GM19239 (cell line): ENCODE data around the gene RNF40.

Experiments
- DNase-seq: peaks from one replicate; pipeline ENCODE4 v3.0.0; 2011; ENCODE audit warnings: low spot score; ENCODE audit not compliant: insufficient read length
- FAIRE-seq: peaks from 2 replicates; lab custom pipeline; 2011; peaks lifted over from hg19 to GRCh38; lab: Jason Lieb, UNC

Gene RNF40

DNA sequence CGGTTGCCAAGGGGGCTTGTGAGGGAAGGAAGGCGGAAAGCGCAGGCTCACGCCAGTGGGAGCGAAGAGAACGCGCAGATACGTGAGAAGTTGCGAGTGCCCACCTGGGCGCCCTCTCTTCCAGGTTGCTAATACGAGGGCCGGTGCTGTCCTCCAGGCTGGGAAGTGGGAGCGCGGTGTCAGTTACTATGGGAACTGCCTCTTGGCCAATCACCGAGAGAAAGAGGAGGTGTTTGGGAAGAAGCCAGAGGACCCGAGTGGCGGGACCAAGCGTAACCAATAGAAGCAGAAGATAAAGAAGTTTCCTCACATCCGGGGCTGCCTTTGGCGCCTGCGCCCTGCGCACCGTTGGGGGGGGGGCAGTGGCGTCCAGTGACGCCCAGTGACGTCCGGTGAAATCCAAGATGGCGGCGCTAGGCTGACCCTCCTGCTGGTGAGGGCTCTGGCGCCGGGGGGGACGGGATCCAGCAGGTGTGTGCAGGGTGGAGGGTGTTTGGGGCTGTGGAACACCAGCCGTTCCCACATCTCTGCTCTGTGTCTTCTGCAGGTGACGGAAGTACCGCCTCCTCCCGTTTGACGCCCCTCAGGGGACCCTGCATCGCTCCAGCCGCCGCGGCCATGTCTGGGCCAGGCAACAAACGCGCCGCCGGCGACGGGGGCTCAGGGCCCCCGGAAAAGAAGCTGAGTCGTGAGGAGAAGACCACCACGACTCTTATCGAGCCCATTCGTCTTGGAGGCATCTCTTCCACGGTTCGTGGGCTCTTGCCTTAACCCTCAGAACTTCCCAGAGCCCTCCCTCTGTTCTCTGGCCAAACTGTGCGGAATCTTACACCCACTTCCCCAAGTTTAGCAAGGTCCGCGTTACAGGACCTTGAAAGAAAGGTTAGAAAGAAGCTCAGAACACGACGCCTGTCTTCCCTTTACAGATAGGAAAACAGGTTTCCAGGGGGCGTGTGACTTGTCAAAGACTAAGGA, at the start of gene RNF40, which contains the start of gene CFAP119:
Gene RNF40, plus strand, starts transcription at position 395 of the 975 bp plus-strand sequence. Its CDS starts 224 bp downstream, at position 619.
Gene CFAP119, minus strand, starts transcription at position 135 of the 975 bp plus-strand sequence. CDS start 314 bp downstream, outside the sequence.
- FAIRE-seq, result peak; percentile 98
- DNase-seq, result peak; percentile 99

DNA sequence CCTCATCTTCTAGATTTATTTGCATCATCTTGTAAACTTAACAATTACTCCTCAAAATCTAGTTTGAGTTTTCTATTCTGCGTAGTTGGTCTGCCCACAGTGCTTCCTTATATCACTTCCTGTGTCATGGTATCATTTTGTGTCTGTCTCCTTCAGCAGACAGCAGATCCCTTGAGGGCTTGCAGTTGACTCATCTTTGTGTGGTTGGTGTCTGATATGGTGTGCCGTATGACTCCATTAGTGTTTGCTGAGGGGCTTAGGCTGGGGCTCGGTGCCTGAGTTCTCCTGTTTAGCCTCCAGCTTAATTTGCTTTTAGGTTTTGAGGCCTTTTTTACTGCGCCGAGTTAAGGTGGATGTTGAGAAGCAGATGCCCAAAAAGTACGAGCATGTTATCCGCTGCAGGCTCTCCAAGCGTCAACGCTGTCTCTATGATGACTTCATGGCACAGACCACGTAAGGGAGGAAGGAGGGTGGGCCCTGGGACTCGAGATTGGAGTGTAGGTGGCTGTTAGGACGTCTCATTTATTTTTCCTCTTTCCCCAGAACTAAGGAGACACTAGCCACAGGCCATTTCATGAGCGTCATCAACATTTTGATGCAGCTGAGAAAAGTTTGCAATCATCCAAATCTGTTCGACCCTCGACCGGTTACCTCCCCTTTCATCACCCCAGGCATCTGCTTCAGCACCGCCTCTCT, 46.2 kb upstream of the RNF40 start:
- FAIRE-seq (no peak), DNase-seq (no peak)

DNA sequence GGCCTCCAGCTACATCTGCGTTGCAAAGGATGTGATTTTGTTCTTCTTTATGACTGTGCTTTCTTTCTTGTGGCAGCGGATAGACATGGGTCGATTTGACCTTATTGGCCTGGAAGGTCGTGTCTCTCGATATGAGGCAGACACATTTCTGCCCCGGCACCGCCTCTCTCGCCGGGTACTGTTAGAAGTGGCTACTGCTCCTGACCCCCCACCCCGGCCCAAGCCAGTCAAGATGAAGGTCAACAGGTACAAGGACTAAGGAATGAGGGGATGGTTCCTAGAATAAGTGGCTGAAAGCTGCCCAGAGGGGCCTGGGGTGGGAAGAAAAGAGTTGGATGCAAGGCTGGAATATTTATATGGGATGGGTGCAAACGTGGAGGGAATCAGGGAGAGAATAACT, 42.0 kb upstream of the RNF40 start:
- DNase-seq, result no peak
- no peak for FAIRE-seq

DNA sequence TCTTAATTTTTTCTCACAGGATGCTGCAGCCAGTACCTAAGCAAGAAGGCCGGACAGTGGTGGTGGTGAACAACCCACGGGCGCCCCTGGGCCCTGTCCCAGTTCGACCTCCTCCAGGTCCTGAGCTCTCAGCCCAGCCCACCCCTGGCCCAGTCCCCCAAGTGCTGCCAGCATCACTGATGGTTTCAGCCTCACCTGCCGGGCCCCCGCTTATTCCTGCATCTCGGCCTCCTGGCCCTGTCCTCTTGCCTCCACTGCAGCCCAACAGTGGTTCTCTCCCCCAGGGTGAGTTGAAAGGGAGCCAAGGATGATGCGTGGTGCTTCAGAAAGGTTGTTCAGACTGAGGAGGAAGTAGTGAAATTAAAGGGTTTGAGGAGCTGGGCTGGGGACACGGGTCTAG, 41.4 kb upstream of the RNF40 start:
- FAIRE-seq, result no peak
- no peak for DNase-seq

DNA sequence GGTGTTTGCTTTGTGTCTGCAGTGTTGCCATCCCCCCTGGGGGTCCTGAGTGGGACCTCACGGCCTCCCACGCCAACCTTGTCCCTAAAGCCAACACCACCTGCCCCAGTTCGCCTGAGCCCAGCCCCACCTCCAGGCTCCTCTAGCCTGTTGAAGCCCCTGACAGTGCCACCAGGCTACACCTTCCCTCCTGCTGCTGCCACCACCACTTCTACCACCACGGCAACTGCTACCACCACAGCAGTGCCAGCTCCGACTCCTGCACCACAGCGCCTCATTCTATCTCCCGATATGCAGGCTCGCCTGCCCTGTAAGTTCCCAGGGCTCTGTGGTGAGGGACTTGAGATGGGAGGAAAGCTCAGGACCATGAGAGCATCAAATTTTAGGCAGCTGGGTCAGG, 41.0 kb upstream of the RNF40 start:
- no peak for FAIRE-seq

DNA sequence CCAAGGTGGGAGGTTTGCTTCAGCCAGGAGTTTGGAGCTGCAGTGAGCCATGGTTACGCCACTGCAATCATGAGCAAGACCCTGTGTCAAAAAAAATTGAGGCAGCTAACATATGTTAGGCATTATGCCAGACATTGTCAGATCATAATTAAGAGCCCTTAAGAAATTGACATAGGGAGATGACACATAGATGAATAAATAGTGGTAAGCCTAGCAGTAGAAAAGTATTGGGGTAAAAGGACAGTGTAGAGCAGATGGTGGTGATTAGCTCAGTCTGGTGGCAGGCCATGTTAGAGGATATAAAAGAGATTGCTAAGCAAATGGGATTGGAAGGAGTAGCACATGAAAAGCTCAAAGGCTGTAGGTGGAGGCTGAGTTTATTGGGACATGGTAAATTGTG, 40.5 kb upstream of the RNF40 start:
- no peak for FAIRE-seq

More for the DNA sequence above, 41.0 kb upstream of the RNF40 start:
- DNase-seq, result no peak

DNA sequence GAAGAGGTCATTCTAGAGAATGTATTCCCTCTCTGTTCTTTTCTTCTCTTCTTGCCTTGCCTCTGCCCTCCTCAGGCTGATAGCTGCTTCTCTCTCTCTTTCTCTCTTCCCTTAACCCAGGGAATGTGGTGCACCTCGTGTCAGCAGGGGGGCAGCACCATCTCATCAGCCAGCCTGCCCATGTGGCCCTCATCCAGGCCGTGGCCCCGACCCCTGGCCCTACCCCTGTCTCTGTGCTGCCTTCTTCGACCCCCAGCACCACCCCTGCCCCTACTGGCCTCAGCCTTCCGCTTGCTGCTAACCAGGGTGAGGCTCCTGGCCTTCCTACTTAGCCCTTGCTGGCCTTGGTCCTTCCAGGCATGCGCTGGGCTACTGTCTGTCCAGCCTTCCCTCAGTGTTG, 39.7 kb upstream of the RNF40 start:
- no peak for DNase-seq
- FAIRE-seq, result no peak

More for the DNA sequence above, 40.5 kb upstream of the RNF40 start:
- DNase-seq, result no peak

DNA sequence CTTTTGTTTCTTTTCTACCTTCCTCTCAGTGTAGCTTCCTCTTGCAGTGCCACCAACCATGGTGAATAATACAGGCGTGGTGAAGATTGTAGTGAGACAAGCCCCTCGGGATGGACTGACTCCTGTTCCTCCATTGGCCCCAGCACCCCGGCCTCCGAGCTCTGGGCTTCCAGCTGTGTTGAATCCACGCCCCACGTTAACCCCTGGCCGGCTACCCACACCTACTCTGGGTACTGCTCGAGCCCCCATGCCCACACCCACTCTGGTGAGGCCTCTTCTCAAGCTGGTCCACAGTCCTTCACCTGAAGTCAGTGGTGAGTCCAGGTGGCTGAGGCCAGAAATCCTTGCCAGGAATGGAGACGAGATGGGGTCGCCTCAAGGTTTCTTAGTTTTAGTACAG, 39.2 kb upstream of the RNF40 start:
- FAIRE-seq (no peak), DNase-seq (no peak)

DNA sequence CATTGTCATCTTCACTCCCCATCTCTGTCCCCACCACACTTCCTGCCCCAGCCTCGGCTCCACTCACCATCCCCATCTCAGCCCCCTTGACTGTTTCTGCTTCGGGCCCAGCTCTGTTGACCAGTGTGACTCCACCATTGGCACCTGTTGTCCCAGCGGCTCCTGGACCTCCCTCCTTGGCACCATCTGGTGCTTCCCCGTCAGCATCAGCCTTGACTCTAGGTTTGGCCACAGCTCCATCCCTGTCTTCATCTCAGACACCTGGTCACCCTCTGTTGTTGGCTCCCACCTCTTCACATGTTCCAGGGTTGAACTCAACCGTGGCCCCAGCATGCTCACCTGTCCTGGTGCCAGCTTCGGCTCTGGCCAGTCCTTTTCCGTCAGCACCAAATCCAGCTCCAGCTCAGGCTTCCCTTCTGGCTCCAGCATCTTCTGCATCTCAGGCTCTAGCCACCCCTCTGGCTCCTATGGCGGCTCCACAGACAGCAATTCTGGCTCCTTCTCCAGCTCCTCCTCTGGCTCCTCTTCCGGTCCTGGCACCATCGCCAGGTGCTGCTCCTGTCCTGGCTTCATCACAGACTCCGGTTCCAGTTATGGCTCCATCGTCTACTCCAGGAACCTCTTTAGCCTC, 38.3 kb upstream of the RNF40 start:
- DNase-seq (no peak), FAIRE-seq (no peak)

DNA sequence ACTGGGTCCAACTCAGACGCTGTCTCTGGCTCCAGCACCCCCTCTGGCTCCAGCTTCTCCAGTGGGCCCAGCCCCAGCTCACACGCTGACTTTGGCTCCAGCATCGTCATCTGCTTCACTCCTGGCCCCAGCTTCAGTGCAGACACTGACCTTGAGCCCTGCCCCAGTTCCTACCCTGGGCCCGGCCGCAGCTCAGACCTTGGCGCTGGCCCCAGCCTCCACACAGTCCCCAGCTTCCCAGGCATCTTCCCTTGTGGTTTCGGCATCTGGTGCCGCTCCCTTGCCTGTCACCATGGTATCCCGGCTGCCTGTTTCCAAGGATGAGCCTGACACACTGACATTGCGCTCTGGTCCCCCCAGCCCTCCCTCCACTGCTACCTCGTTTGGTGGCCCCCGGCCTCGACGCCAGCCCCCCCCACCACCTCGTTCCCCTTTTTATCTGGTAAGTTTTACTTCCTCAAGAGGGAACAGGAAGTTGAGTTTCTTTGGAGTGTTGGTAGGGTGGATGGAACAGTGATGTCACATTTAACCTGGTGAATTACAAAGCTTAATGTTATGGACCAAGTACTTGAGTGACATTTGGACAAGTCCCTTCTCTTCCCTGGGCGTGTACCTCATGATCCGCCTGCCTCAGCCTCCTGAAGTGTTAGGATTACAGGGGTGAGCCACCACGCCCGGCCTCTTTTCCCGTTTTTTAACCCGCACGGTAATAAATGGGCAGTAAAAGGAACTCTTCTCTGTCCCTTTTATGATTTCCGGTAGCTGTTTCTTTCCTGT, 37.3 kb upstream of the RNF40 start:
- FAIRE-seq (peak; percentile 44), DNase-seq (no peak)

DNA sequence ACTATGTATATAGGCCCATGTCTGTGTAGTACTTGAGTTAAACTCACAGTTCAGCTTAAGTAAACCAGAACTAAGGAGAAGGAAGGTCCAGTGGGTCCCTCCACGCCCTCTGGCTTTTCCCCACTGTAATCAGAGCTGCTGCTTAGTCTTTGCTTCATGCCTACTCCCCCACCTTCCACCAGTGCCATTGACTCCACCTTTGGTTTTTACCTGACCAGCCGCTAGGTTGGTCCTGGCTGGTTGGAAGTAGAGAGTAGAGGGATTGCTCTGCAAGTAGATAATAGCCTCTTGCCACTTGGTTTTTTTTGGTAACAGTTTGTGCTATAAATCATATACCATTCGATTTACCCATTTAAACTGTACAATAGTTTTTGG, 36.7 kb upstream of the RNF40 start:
- DNase-seq (no peak), FAIRE-seq (no peak)

DNA sequence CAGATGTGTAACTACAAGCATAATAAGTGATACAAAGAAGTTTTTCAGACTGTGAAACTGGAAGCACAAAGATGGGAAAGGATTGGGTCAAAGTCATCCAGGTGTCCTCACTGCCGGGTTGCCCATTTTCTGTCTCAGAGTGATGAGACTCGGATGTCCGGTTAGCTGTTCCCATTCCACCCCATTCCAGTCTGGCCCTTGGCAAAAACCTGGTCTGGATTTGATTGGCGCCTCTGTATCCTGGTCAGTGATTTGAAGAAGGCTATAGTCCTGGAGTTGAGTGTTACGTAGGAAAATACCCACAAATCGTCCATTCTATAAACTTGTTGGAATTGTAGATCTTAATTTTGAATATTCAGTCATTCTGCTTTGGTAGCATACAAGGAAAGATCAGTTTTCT, 33.8 kb upstream of the RNF40 start:
- FAIRE-seq, result no peak
- no peak for DNase-seq

DNA sequence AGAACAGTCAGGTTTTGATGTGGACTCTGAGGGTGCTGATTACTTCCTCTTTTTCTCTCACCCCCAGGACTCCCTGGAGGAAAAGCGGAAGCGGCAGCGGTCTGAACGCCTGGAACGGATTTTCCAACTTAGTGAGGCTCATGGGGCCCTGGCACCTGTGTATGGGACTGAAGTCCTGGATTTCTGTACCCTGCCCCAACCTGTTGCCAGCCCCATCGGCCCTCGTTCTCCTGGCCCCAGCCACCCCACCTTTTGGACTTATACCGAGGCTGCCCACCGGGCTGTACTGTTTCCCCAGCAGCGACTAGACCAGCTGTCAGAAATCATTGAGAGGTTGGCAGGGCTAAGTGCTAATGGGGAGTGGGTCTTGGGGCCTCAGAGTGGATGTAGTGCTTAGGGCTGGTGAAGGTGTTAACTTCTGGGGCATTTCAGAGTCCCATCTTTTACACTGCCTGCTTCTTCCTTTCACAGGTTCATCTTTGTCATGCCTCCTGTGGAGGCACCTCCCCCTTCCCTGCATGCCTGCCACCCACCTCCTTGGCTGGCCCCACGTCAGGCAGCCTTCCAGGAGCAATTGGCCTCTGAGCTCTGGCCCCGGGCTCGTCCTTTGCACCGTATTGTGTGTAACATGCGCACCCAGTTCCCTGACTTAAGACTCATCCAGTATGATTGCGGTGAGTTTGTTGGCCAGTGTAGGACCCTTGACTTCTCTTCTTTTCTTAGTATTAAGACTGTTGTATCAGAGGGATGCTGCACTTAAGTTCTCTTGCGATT, 33.0 kb upstream of the RNF40 start:
- FAIRE-seq, result no peak
- no peak for DNase-seq

DNA sequence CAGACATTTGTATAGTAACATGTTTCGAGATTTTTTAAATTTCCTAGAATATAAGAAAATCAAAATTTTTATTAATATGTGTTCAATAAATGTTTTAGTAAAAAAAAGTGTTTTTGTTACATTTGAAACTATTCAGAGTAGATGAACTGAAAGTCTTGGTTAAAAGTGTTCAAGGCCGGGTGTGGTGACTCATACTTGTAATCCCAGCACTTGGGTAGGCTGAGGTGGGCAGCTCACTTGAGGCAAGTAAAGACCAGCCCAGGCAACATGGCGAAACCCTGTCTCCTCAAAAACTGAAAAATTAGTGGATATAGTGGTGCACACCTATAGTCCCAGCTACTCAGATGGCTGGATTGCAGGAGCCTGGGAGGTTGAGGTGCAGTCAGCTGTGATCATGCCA, 30.7 kb upstream of the RNF40 start:
- FAIRE-seq (no peak), DNase-seq (no peak)

DNA sequence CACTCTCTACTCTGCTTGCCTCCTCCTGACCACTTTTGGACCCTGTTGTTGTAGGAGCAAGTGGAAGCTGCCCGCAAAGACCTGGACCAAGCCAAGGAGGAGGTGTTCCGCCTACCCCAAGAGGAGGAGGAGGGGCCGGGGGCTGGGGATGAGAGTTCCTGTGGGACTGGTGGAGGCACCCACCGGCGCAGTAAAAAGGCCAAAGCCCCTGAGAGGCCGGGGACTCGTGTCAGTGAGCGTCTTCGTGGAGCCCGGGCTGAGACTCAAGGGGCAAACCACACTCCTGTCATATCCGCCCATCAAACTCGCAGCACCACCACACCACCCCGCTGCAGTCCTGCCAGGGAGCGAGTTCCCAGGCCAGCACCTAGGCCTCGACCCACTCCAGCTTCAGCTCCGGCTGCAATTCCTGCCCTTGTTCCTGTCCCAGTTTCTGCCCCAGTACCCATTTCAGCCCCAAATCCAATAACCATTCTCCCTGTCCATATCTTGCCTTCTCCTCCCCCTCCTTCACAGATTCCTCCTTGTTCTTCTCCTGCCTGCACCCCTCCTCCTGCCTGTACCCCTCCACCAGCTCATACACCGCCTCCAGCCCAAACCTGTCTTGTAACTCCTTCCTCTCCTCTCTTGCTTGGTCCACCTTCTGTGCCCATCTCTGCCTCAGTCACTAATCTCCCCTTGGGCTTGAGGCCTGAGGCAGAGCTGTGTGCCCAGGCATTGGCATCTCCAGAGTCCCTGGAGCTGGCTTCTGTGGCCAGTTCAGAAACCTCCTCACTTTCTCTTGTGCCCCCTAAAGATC, 24.9 kb upstream of the RNF40 start:
- DNase-seq (no peak), FAIRE-seq (no peak)

DNA sequence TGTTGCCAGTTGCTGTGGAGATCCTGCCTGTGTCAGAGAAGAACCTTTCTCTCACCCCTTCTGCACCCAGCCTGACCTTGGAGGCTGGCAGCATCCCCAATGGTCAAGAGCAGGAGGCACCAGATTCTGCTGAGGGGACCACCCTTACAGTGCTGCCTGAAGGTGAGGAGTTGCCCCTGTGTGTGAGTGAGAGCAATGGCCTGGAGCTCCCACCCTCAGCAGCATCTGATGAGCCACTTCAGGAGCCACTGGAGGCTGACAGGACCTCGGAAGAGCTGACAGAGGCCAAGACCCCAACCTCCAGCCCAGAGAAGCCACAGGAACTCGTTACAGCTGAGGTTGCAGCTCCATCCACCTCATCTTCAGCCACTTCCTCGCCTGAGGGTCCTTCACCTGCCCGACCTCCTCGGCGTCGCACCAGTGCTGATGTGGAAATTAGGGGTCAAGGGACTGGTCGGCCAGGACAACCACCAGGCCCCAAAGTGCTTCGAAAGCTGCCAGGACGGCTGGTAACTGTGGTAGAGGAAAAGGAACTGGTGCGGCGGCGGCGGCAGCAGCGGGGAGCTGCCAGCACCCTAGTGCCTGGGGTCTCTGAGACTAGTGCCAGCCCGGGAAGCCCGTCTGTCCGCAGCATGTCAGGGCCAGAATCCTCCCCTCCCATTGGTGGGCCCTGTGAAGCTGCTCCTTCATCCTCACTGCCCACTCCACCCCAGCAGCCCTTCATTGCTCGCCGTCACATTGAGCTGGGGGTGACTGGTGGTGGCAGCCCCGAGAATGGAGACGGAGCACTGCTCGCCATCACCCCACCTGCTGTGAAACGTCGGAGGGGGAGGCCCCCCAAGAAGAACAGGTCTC, 24.1 kb upstream of the RNF40 start:
- no peak for FAIRE-seq
- no peak for DNase-seq
